HG02973 (cell line): ENCODE results near the gene ROR2.
"Not testable (repeated sequence)": the region's sequence is repeated elsewhere in the genome, so short reads cannot be mapped to it uniquely, and the experiment has no call there.

Experiments
- ATAC-seq: cut with Tn5 transposase; IDR thresholded peaks from one replicate; pipeline ENCODE4 v1.9.1; 2021; ENCODE audit warnings: moderate library complexity; ENCODE audit not compliant: unreplicated experiment

Gene ROR2

GRCh38 chr9:91949946-91950664 lies at the start of gene ROR2:
Gene ROR2 (minus strand): TSS chr9:91950228.
- ATAC-seq, result no peak

DNA sequence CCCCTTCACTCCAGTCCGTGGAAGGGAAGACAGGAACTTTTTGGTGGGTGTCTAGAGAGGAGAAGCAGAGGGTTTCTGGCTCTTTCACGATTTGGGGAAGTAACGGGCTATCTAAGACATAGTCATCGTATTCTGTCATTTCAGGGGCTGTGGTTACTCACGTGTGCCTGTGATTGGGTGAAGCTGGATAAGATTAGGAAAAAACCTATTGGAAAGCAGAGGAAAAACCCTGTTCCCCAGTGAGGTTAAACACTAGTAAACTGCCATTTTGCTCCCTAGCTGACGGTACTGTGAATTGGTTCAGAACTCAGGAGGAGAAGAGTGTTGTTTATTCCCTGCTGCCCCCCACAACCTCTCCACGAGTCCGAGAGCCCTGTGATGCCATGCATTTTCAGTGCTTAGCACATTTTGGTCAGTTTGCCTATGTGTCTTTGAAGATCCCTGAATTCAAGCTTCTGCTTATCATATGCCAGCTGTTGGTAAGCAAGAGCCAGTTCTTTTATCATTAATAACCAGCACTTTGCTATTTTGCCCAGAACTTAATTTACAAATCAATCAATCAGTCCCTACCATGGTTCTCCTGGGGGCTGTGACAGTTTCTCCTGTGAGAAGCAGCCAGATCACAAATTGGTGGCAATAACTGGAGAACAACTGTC lies 45.1 kb upstream of the ROR2 start:
- no peak for ATAC-seq

GRCh38 chr9:91994422-91994821 lies 44.4 kb upstream of the ROR2 start:
- no peak for ATAC-seq

- no peak for ATAC-seq
Observed at GRCh38 chr9:91992461-91993041, 42.5 kb upstream of the ROR2 start.

- ATAC-seq, result no peak
Observed at GRCh38 chr9:91991721-91992341, 41.8 kb upstream of the ROR2 start.

- ATAC-seq, result no peak
Observed at GRCh38 chr9:91986248-91986647, 36.2 kb upstream of the ROR2 start.

DNA sequence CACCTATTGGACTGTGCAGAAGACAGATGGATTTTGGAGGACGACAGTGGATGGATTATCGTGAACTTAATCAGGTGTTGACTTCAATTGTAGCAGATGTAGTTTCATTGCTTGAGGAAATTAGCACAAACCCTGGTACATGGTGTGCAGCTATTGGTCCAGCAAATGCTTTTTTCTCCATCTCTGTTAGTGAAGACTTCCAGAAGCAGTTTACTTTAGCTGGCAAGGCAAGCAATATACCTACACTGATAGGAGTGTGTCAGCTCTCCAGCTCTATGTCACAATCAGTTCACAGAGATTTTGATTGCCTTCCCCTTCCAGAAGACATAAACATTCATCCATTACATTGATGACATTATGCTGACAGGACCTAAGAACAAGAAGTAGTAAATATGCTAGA lies 35.7 kb upstream of the ROR2 start:
- ATAC-seq, result no peak

- no peak for ATAC-seq
Observed at GRCh38 chr9:91978740-91979414, 28.8 kb upstream of the ROR2 start.

DNA sequence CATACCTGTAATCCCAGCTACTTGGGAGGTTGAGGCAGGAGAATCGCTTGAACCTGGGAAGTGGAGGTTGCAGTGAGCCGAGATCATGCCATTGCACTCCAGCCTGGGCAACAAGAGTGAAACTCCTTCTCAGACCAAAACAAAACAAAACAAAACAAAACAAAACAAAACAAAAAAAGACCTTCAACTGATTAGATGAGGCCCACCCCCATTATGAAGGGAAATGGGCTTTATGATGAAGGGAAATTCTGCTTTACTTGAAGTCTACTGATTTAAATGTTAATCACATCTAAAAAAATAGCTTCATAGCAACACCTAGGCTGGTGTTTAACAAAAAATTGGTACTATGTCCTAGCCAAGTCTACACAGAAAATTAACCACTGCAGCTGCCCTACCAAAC lies 25.2 kb upstream of the ROR2 start:
- not testable (repeated sequence) for ATAC-seq

DNA sequence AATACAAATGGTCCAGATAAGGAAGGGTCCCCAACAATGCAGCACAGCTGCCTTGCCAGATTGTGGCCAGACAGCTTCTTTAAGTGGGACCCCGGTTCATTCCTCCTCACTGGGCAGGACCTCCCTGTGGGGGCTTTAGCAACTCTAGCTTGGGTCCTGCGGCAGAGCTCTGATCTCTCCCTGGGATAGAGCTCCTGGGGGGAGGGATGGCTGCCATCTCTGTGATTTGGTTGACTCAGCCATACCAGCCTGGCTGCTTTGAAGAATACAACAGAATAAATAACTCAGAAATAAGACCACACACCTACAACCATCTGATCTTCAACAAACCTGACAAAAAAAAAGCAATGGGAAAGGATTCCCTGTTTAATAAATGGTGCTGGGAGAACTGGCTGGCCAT lies 22.7 kb upstream of the ROR2 start:
- ATAC-seq, result no peak

- no peak for ATAC-seq
Observed at GRCh38 chr9:91972076-91972626, 22.1 kb upstream of the ROR2 start.

GRCh38 chr9:91967259-91967658 lies 17.2 kb upstream of the ROR2 start:
- ATAC-seq, result no peak

- no peak for ATAC-seq
Observed at GRCh38 chr9:91966503-91966902, 16.5 kb upstream of the ROR2 start.

GRCh38 chr9:91963711-91964240 lies 13.7 kb upstream of the ROR2 start:
- ATAC-seq, result no peak

- ATAC-seq, result no peak
Observed at GRCh38 chr9:91960367-91960766, 10.3 kb upstream of the ROR2 start.

DNA sequence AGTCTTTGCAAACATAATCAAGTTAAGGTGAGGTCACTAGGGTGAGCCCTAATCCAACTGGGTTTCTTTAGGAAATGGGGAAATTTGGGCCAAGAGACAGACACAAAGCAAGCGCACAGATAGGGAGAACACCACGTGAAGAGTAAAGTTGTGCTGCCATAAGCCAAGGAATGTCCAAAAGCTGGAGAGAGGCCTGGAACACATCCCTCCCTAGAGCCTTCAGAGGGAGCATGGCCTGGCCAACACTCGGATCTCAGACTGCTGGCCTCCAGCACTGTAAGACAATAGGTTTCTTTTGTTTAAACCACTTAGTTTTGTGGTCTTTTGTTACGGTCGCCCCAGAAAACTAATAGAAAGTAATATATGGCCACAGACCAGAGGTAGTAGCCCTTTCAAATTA lies 8.1 kb upstream of the ROR2 start:
- no peak for ATAC-seq

DNA sequence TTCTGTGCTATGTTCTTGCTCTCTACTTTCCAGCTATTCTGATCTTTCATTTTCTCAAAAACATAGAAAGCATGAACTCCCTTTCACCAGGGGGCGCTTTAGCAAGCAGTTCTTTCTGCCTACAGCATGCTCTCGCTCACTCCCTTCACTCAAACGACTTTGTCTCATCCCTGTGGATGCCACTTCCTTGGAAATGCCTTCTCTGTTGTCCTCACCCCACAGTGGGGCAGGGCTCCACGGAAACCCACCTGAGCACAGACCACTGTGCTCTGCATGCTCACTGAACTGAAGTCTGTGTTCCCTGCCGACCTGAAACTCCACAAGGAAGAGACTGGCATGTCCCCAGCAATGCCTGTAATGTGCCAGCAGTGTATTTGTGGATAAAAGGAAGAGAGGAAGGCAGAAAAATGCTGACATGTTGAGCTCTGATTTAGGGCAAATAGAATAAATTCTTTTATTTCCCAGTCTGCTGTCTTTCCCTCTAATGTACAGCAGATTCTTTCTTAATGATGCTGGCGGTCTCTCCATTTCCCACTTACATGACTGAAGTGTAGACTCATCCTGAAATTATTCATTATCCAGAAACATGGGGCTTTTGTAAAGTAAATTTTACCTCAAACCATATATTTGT lies 4.9 kb upstream of the ROR2 start:
- ATAC-seq, result no peak

DNA sequence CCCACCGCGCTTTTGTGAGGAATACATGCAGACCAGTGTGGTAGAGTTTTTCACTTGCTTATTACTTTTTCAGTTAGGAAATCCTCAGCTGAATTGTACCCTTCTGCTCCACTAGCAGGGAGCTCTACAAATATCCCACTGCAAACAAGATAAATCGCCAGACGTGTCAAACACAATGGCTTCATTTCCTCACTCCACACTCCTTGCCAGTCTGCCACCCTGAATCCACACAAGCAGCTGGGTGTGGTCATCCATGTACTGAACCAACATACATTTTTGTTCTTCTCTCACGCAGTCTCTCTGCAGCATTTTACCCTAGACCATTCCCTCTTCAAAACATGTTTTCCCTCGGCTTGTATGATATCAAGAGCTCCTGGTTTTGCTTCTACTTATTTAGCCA lies 3.7 kb upstream of the ROR2 start:
- no peak for ATAC-seq

GRCh38 chr9:91951944-91952520 lies 2.0 kb upstream of the ROR2 start:
- no peak for ATAC-seq

DNA sequence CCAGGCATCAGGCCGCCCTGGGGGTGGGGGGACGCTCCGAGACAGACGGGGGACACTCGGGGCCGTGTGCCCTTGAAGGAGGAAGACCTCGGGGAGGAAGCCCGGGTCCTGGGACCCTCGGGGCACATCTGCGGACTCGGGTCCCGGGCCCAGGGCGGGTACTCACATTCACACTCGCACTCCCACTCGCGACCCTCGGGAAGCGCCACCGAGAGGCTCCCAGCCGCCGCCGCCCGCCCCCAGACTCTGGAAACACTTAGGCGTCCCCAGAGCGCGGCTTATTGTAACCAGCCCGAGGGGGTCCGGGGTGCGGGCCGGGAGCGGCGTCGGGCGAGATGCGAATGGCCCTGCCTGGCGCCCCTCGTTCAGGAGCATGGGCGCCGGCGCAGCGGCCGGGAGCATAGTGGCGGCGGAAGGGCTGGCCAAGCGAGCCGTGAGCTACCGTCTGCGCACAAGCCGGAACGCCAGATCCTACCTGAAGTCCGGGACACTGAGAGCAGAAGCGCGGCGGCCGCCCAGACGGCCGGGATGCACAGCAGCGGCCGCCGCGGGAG lies 559 bp downstream of the ROR2 start:
- no peak for ATAC-seq
